AG09309 (cell line): ENCODE measurements around the gene HAUS3.

Experiments used
- DNase-seq: peaks from one replicate; pipeline ENCODE4 v3.0.0-alpha.2; 2010; ENCODE audit warnings: low read depth
- H3K4me3 ChIP-seq: 2 replicates; pipeline ENCODE4 v1.5.1; 2011; ENCODE audit warnings: mild to moderate bottlenecking, low read depth, low read length, moderate library complexity; ENCODE audit not compliant: control insufficient read depth
- TF ChIP-seq, protein P1 (sequence below): IDR thresholded peaks from 2 replicates; pipeline ENCODE4 v1.5.1; 2011; ENCODE audit warnings: mild to moderate bottlenecking, low read depth, low read length, inconsistent platforms; ENCODE audit not compliant: insufficient read depth, control insufficient read depth; ENCODE audit errors: missing control alignments

Gene HAUS3

GRCh38 chr4:2274320-2275043, 32.6 kb upstream of the HAUS3 start:
- H3K4me3 ChIP-seq = no peak overlapping the region
- DNase-seq = no peak
- TF ChIP-seq, protein P1, sequence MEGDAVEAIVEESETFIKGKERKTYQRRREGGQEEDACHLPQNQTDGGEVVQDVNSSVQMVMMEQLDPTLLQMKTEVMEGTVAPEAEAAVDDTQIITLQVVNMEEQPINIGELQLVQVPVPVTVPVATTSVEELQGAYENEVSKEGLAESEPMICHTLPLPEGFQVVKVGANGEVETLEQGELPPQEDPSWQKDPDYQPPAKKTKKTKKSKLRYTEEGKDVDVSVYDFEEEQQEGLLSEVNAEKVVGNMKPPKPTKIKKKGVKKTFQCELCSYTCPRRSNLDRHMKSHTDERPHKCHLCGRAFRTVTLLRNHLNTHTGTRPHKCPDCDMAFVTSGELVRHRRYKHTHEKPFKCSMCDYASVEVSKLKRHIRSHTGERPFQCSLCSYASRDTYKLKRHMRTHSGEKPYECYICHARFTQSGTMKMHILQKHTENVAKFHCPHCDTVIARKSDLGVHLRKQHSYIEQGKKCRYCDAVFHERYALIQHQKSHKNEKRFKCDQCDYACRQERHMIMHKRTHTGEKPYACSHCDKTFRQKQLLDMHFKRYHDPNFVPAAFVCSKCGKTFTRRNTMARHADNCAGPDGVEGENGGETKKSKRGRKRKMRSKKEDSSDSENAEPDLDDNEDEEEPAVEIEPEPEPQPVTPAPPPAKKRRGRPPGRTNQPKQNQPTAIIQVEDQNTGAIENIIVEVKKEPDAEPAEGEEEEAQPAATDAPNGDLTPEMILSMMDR = no peak

- DNase-seq = no peak
Observed at GRCh38 chr4:2273657-2274319, 31.9 kb upstream of the HAUS3 start.

DNA sequence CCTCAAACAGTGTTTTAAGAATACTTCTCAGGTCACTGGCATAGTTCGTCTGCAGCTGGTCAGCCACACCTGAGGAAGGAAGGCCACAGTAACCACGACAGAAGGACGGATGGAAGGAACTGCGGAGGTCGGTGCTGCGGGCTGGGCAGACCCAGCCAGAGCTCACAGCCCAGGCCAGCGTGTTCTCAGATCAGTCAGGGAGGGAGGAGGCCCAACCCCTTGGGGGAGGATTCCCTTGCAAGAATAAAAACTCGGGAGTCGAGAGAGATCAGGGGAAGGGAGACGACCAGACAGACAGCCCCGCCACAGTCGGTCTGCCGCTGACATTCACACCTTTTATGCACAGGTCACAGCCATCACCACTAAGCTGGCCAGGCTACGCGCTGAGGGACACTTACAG, 31.3 kb upstream of the HAUS3 start:
- TF ChIP-seq, protein P1 = no peak
- no peak for DNase-seq
- no peak overlapping the region for H3K4me3 ChIP-seq

More at GRCh38 chr4:2273657-2274319, 31.9 kb upstream of the HAUS3 start:
- TF ChIP-seq, protein P1 = no peak
- H3K4me3 ChIP-seq = no peak overlapping the region

DNA sequence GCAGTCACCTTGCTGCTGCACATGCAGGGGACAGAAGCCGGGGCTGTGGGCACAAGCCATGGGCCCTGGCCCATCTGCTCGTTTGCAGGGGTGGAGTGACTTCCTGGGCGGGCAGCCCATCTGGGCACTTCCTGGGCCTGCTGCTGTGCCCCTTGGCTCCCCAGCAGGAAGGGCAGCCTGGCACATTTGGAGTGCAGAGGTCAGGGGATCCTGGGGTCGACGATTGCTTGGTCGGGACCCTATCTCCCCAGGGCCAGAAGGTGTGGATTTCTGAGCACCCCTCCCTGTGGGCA, 30.9 kb upstream of the HAUS3 start:
- H3K4me3 ChIP-seq = no peak overlapping the region
- DNase-seq = no peak
- TF ChIP-seq, protein P1 = no peak

DNA sequence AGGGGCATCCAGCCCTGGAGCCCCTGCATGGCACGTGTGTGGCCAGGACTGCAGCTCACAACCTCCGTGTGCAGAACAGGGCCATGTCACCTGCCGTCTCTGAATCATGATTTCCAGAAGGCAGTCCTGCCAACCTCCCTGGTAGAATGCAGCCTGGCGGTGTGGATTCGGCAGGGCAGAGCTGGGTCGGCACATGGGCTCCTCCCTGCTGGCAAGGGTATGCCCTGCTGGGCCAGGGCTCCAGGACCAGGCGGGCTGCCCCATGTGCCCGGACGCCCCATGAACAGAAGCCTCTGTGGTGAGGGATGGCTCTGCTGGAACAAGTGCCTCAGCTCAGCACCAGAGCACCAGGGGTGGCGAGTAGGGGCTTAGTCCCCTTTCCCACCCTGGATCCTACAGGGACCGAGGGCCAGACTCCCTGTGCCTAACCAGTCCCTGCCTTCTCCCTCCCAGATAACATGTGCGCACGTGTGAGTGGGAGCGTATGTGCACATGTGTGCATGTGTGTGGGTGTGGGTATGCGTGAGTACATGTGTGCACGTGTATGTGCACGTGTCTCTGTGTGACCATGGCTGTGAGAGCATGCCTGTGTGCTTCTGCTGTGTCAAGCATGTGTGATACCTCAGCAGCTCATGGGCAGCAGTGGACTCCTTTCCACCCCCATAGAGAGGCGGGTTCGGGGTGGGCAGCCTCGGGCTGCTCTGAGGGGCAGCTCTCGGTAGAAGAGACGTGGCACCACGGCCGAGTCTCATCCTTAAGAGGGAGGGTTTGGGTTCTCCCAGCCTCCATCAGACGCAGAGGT, 30.3 kb upstream of the HAUS3 start:
- no peak for DNase-seq
- TF ChIP-seq, protein P1 = no peak
- H3K4me3 ChIP-seq = no peak overlapping the region

- TF ChIP-seq, protein P1 = no peak
- no peak overlapping the region for H3K4me3 ChIP-seq
- DNase-seq = no peak
Observed at GRCh38 chr4:2271279-2272025, 29.5 kb upstream of the HAUS3 start.
